HG03432 (cell line): ENCODE results near the gene TP53RK.

Experiments used
- ATAC-seq: cut with Tn5 transposase; IDR thresholded peaks from one replicate; pipeline ENCODE4 v1.9.1; 2021; ENCODE audit warnings: mild to moderate bottlenecking, moderate library complexity; ENCODE audit not compliant: unreplicated experiment

TP53RK gene

DNA sequence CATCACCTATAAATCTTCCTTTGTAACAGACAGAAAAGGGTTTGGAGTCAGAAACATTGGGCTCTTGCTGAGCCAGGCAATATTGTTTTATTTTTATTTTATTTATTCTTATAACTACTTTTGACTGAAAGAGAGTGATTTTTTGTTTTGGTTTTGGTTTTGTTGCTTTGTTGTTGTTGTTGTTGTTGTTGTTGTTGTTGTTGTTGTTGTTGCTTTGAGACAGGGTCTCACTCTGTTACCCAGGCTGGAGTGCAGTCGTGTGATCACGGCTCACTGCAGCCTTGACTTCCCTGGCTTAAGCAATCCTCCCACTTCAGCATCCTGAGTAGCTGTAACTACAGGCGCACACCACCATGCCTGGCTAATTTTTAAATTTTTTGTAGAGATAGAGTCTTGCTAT, 22.9 kb downstream of the TP53RK start:
- no peak for ATAC-seq

- no peak for ATAC-seq
These were observed 23.6 kb downstream of the TP53RK start for GRCh38 chr20:46665602-46666001.

GRCh38 chr20:46663531-46663930, 25.7 kb downstream of the TP53RK start:
- no peak for ATAC-seq

DNA sequence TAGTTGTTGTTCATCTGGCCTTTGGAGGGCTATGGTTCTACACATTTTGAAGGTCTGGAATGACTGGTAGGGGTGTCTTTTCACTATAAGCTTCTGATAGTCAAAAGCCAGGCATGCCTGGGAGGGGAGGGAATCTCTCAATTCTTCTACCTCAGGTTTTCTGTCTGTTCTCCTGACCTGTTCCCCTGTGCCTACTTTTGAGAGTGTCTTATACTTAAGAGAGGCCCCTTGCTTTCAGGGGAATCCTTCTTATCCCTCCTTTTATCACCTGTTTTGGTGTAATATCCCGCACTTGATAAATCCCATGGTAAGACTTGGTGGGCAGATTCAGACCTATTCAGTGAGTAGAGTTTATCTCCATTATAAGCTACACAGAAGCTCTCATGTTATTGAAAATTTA, 27.6 kb downstream of the TP53RK start:
- ATAC-seq = no peak

- no peak for ATAC-seq
These were observed 28.8 kb downstream of the TP53RK start for GRCh38 chr20:46660487-46660886.

GRCh38 chr20:46657618-46658017, 31.6 kb downstream of the TP53RK start:
- ATAC-seq = no peak

- no peak for ATAC-seq
These were observed 32.1 kb downstream of the TP53RK start for GRCh38 chr20:46657137-46657536.

- ATAC-seq = no peak
These were observed 36.5 kb downstream of the TP53RK start for GRCh38 chr20:46652699-46653098.

GRCh38 chr20:46651091-46651962, 37.9 kb downstream of the TP53RK start, which contains the start of gene SLC13A3:
Gene SLC13A3 (minus strand): TSS chr20:46651459. CDS start chr20:46651421, 38 bp downstream.
- ATAC-seq = no peak

GRCh38 chr20:46650575-46651090, 38.6 kb downstream of the TP53RK start:
- no peak for ATAC-seq

DNA sequence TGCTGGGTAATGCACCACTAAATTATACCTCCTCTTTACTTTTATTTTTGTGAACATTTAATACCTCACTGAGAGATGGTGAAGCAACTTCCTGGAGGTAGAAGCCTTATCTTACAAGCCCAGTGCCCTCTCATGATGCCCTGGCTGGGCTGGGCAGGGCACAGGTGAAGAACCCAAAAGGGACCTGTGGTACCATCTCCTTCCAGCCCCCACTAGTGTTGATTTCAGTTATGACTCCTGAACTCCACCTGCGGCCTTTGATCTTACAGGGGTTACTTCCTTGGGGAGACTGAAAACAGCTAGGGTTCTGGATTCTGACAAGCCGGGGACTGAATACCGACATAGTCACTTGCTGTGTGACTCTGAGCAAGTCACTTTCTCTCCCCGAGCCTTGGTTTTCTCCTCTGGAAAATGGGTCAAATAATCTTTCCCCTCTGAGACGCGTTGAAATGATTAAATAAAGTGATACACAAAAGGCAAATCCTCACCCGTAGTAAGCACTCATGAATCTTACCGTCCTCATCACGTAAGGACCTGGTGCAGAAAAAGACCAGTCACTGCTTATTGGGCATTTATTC, 39.2 kb downstream of the TP53RK start:
- no peak for ATAC-seq

GRCh38 chr20:46649650-46649949, 39.6 kb downstream of the TP53RK start:
- no peak for ATAC-seq

DNA sequence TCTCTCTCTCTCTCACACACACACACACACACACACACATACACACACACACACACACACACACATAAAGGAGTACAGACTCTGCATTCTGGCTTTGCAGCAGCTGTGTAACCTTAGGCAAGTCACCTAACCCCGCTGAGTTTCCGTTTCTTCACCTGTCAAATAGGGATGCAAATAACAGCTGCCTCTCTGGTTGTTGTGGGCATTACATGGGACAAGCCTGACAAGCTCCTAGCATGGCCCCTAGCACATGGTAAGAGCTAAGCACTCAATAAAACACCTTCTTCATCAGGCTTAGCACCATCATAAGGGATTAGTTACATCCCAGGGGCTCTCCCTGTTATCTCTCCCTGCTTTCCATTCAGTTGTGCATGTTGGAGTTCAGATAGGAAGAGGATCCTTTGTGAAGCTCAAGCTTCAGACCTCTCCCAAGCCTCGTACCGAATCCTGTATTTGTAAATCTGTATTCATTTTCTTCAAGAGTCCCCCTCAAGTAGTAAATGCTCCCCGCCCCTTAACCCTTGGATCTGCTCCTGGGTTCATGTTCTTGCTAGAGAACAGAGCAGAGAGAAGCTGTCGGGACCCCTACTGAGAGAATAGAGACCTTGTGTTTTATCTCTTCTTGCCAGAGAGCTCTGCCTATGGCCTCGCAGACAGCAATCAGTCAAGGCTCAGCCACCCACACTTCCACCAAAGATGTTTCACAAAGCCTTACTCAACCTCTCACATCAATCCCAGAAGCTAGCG, 40.2 kb downstream of the TP53RK start:
- no peak for ATAC-seq

DNA sequence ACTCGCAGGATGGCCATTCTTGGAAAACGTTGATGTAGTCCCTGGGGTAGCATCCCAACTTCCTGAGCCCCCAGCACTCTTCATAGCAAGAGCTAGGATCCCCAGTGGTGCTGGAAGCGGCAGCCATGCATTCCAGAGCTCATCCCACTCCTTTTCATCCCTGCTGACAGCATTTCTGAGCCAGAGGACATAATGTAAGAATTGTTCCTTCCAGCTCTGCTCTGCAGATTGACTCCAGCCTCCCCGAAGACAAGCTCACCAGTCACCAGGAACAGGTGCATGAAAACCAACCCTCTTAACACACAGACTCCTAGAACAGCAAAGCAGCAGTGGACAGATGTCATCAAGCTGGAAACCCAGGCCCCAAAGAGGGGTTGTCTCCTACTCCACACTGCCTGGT, 41.8 kb downstream of the TP53RK start:
- no peak for ATAC-seq

DNA sequence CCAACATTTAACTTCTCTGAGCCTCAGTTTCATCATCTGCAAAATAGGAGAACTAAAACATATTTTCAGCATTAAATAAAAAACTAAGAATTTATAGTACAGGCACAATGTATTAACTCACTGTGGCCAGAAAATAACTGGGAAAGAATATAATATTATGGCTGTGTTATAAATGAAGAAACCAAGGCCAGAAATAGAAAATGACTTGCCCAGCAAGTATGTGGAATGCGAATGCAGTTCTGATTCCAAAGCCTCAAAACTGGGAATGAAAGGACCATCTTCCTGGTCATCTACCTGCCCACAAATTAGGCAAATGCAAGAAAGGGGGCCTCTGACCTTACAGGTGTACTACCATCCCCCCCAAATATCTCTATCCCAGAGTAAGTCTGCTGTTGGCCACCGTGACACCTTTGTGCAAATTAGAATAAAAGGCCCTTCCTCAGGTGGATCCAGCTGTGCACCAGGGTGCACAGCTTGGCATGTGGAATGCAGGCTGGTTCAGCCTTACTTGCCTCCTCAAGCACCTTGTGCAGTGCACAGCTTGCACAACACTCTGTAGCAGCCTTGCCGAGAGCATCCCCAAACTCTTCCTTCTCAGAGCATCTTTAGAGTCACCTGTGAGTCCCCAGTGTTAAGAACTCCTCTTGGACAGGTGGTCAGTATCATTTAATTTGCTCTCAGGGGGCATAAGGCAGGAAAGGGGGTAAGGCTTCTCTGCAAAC, 42.4 kb downstream of the TP53RK start:
- ATAC-seq = no peak

- ATAC-seq = no peak
These were observed 43.1 kb downstream of the TP53RK start for GRCh38 chr20:46646122-46646521.

- ATAC-seq = no peak
These were observed 44.5 kb downstream of the TP53RK start for GRCh38 chr20:46644733-46645132.

DNA sequence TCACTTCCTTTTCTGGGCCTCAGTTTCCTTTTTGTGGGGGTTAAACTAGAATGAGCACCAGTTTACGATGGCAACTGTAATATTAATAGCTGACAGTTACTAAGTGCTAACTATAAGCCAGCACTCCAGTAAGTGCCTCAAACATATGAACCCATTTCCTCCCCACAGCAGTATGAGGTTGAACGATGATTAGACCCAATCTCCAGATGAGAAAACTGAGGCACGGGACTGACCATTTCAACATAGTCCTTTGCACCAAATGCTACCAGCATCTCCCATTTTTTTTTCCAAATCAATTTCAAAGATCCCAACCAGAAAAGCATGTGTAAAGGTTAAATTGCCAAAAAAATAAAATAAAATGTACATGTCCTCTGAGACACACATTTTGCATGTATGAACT, 45.1 kb downstream of the TP53RK start:
- no peak for ATAC-seq

DNA sequence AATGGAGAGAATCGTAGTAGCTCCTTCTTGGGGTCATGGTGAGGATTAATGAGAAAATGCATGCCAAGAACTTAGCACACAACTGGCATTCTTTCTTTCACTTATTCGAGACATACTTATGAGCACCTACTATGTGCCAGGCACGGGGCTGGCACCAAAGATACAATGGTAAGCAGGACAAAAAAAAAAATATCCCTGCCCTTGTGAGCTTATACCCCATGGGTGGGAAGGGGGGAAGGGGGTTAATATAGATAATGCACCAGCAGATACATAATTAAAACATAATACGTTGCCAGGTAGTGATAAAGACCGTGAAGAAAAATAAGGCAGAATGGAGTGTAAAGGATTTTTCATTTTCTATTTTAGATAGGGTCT, 46.3 kb downstream of the TP53RK start:
- no peak for ATAC-seq

DNA sequence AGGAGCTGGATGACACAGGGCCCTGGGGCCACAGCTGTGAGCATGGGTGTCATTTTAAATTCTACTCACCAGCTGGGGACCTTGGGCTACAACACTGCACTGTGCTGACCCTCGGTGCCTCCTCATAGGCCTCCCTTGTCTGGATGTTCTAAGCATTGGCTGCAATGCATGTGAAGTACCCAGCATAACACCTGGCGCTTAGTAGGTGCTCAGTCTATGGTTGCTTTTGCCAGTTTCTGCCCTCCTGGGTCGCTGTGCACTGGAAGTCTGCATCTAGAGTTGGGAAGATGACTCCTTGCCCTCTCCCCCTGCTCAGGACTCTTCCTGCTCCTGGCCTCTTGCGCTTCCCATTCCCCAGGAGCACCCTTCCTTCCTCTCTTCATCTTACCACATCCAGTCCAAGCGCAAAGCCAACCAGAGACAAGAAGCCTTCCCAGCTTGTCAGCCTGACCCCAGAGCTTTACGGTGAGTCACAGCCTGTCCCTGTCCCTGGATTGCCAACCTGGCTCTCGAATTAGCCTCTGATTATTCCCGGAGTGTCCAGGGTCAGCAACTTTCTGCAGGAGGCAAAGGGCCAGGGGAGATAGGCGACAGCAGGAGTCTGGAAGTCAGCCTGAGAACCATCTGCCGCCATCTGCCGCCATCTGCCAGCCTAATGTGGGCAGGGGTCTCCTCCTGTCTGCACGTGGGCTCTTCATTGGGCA, 46.8 kb downstream of the TP53RK start:
- no peak for ATAC-seq
